ENCODE measurements around the gene KLHL29.

- TF ChIP-seq HNF4A (CRISPR knock-in tag; IDR thresholded peaks at IDR 0.05) = no peak
- TF ChIP-seq HMG20A (CRISPR knock-in tag; IDR thresholded peaks at IDR 0.05; ENCODE audit: borderline replicate concordance) = no peak
- TF ChIP-seq CSRNP1 (CRISPR knock-in tag; IDR thresholded peaks at IDR 0.05) = no peak
- TF ChIP-seq CHD4 (IDR thresholded peaks at IDR 0.05; ENCODE audit: borderline replicate concordance, low read length) = no peak
- TF ChIP-seq CTCF (CRISPR knock-in tag; IDR thresholded peaks at IDR 0.05) = no peak
Observed at GRCh38 chr2:23745726-23746105, 360.7 kb downstream of the KLHL29 start.

All from HepG2 (cell line).